WTC11 (cell line): Measurements from ENCODE around the gene TTLL13. TPM values are rescaled to one million over a fixed set of nuclear protein-coding genes. Genes with fewer than 3 reads are reported as not detected.

ENCODE experiments used
- ATAC-seq: fragments of 200-7000 bp; cut with Tn5 transposase; 2 replicates; pipeline ENCODE4 v1.10.0; 2021; ENCODE audit warnings: mild to moderate bottlenecking, moderate library complexity
- CTCF ChIA-PET: fragments of 300-600 bp; sonication (Branson Sonifier 250); formaldehyde crosslinking; loops from one replicate; lab custom pipeline; 2021; ENCODE audit warnings: antibody characterized with exemption; lab: Charles Lee
- POLR2A ChIA-PET: fragments of 350-600 bp; sonication (Branson Sonifier 250); formaldehyde crosslinking; loops from one replicate; lab custom pipeline; 2021; ENCODE audit warnings: antibody characterized with exemption; lab: Charles Lee
- DNase-seq: peaks from one replicate; pipeline ENCODE4 v3.0.0; 2021; ENCODE audit warnings: low spot score
- H3K27ac Mint-ChIP-seq: 2 replicates; pipeline ENCODE4 v1.8.0; 2021; ENCODE audit warnings: mixed read lengths
- H3K27me3 Mint-ChIP-seq: 2 replicates; pipeline ENCODE4 v1.8.0; 2021; ENCODE audit warnings: low read depth, mild to moderate bottlenecking, moderate library complexity, mixed read lengths
- H3K36me3 Mint-ChIP-seq: 2 replicates; pipeline ENCODE4 v1.8.0; 2021; ENCODE audit warnings: mixed read lengths
- H3K4me1 Mint-ChIP-seq: 2 replicates; pipeline ENCODE4 v1.8.0; 2022; ENCODE audit warnings: mixed read lengths
- H3K4me3 Mint-ChIP-seq: 2 replicates; pipeline ENCODE4 v1.8.0; 2021; ENCODE audit warnings: mild to moderate bottlenecking, moderate library complexity, mixed read lengths
- H3K9me3 Mint-ChIP-seq: 2 replicates; pipeline ENCODE4 v1.8.0; 2021; ENCODE audit warnings: mixed read lengths
- ATF1 ChIP-seq: sonication (generic); formaldehyde crosslinking; IDR thresholded peaks from 2 replicates; pipeline ENCODE4 v1.8.1; 2023; ENCODE audit warnings: mild to moderate bottlenecking, moderate library complexity, missing genetic modification reagents
- FOXK1 ChIP-seq: sonication (generic); formaldehyde crosslinking; IDR thresholded peaks from 2 replicates; pipeline ENCODE4 v1.8.0; 2022; ENCODE audit warnings: mild to moderate bottlenecking, moderate library complexity, missing genetic modification reagents
- FOXP1 ChIP-seq: sonication (generic); formaldehyde crosslinking; IDR thresholded peaks from 2 replicates; pipeline ENCODE4 v1.8.0; 2022; ENCODE audit warnings: missing genetic modification reagents, mild to moderate bottlenecking, moderate library complexity, borderline replicate concordance
- GABPB1 ChIP-seq: sonication (generic); formaldehyde crosslinking; IDR thresholded peaks from 2 replicates; pipeline ENCODE4 v1.8.1; 2023; ENCODE audit warnings: mild to moderate bottlenecking, missing genetic modification reagents
- IRF2 ChIP-seq: sonication (generic); formaldehyde crosslinking; IDR thresholded peaks from 2 replicates; pipeline ENCODE4 v1.8.0; 2022; ENCODE audit warnings: low read depth, missing genetic modification reagents, borderline replicate concordance
- JAZF1 ChIP-seq: fragments of 250-450 bp; sonication (Bioruptor Pico); IDR thresholded peaks from 2 replicates; pipeline ENCODE4 v1.9.0; 2021; ENCODE audit warnings: moderate library complexity, mild to moderate bottlenecking, inconsistent platforms
- NFE2L1 ChIP-seq: sonication (generic); formaldehyde crosslinking; IDR thresholded peaks from 2 replicates; pipeline ENCODE4 v1.8.1; 2023; ENCODE audit warnings: missing genetic modification reagents
- OVOL2 ChIP-seq: fragments of 250-450 bp; sonication (Bioruptor Pico); IDR thresholded peaks from 2 replicates; pipeline ENCODE4 v1.9.0; 2021; ENCODE audit warnings: mild to moderate bottlenecking, borderline replicate concordance
- PRRX2 ChIP-seq: fragments of 250-450 bp; sonication (Bioruptor Pico); IDR thresholded peaks from 2 replicates; pipeline ENCODE4 v1.8.0; 2021; ENCODE audit warnings: mild to moderate bottlenecking
- SP1 ChIP-seq: sonication (generic); formaldehyde crosslinking; conservative IDR thresholded peaks from 2 replicates; pipeline ENCODE4 v1.8.1; 2022; ENCODE audit warnings: missing genetic modification reagents
- TCF7 ChIP-seq: sonication (generic); formaldehyde crosslinking; IDR thresholded peaks from 2 replicates; pipeline ENCODE4 v1.8.0; 2022; ENCODE audit warnings: mild to moderate bottlenecking, low read depth, missing genetic modification reagents, moderate library complexity
- ZNF219 ChIP-seq: sonication (generic); formaldehyde crosslinking; IDR thresholded peaks from 2 replicates; pipeline ENCODE4 v1.8.0; 2023; ENCODE audit warnings: missing genetic modification reagents, mild to moderate bottlenecking, borderline replicate concordance
- ZNF232 ChIP-seq: sonication (generic); formaldehyde crosslinking; IDR thresholded peaks from 2 replicates; pipeline ENCODE4 v1.8.0; 2022; ENCODE audit warnings: mild to moderate bottlenecking, missing genetic modification reagents
- total RNA-seq: library from RNA; stranded (reverse); gene quantifications from 3 replicates; pipeline ENCODE4 v1.2.3, GENCODE V29; 2021
- TF ChIP-seq, protein P1 (sequence below): sonication (generic); formaldehyde crosslinking; IDR thresholded peaks from 2 replicates; pipeline ENCODE4 v1.8.0; 2022; ENCODE audit warnings: missing genetic modification reagents
- TF ChIP-seq, protein P2 (sequence below): sonication (generic); formaldehyde crosslinking; IDR thresholded peaks from 2 replicates; pipeline ENCODE4 v1.8.0; 2023; ENCODE audit warnings: mild to moderate bottlenecking, missing genetic modification reagents

TTLL13 gene
- total RNA-seq, 1 experiment from 2014 or later: 0.48 TPM

DNA sequence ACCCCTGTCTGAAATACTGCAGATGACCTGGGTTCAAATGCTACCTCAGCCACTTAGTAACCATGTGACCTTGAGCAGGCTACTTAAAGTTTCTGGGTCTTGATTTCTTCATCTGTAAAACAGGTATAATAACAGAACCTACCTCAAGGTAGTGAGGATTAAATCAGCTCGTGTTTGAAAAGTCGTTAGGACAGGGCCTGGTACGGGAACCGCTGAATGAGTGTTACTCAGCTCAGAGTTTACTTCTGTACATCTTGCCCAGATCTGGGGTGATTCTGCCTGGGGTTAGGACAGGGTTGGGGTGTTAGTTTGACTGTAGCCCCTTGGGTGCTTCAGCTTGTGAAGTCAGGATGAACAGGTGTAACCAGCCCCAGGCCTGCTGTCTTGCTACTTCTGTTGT, 46.4 kb upstream of the TTLL13 start:
- Mint-ChIP-seq H3K36me3 (peaks cover 8% of the 10 kb centered on the region; the same call in 1 of the 2 replicates), H3K4me3 (peak overlapping the region; percentile 73), H3K27ac (no peak overlapping the region), H3K27me3 (no peaks in the 10 kb centered on the region; the same call in 1 of the 2 replicates), H3K4me1 (peaks cover 20% of the 10 kb centered on the region), H3K9me3 (no peaks in the 10 kb centered on the region)
- no peak for TF ChIP-seq ATF1 (CRISPR knock-in tag)
- TF ChIP-seq FOXP1 (CRISPR knock-in tag): no peak
- no peak for TF ChIP-seq IRF2 (CRISPR knock-in tag)
- TF ChIP-seq TCF7: no peak
- TF ChIP-seq, protein P1, sequence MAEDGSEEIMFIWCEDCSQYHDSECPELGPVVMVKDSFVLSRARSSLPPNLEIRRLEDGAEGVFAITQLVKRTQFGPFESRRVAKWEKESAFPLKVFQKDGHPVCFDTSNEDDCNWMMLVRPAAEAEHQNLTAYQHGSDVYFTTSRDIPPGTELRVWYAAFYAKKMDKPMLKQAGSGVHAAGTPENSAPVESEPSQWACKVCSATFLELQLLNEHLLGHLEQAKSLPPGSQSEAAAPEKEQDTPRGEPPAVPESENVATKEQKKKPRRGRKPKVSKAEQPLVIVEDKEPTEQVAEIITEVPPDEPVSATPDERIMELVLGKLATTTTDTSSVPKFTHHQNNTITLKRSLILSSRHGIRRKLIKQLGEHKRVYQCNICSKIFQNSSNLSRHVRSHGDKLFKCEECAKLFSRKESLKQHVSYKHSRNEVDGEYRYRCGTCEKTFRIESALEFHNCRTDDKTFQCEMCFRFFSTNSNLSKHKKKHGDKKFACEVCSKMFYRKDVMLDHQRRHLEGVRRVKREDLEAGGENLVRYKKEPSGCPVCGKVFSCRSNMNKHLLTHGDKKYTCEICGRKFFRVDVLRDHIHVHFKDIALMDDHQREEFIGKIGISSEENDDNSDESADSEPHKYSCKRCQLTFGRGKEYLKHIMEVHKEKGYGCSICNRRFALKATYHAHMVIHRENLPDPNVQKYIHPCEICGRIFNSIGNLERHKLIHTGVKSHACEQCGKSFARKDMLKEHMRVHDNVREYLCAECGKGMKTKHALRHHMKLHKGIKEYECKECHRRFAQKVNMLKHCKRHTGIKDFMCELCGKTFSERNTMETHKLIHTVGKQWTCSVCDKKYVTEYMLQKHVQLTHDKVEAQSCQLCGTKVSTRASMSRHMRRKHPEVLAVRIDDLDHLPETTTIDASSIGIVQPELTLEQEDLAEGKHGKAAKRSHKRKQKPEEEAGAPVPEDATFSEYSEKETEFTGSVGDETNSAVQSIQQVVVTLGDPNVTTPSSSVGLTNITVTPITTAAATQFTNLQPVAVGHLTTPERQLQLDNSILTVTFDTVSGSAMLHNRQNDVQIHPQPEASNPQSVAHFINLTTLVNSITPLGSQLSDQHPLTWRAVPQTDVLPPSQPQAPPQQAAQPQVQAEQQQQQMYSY (CRISPR knock-in tag): no peak
- TF ChIP-seq SP1 (CRISPR knock-in tag): no peak
- no peak for TF ChIP-seq GABPB1 (CRISPR knock-in tag)
- TF ChIP-seq FOXK1 (CRISPR knock-in tag): no peak
- ATAC-seq: no peak
- no peak for DNase-seq
- POLR2A ChIA-PET: interaction anchor here (0.7 to 0.9 kb wide), 2 partner anchors 10 to 31 kb away, joined by 3 read pairs; partner anchors contain the start of genes CIB1 and GDPGP1
- CTCF ChIA-PET: interaction anchor here (0.6 to 5.1 kb wide), 7 partner anchors 12 to 60 kb away, joined by 3 to 62 read pairs (median 22); partner anchors contain the start of genes CIB1 and GDPGP1

DNA sequence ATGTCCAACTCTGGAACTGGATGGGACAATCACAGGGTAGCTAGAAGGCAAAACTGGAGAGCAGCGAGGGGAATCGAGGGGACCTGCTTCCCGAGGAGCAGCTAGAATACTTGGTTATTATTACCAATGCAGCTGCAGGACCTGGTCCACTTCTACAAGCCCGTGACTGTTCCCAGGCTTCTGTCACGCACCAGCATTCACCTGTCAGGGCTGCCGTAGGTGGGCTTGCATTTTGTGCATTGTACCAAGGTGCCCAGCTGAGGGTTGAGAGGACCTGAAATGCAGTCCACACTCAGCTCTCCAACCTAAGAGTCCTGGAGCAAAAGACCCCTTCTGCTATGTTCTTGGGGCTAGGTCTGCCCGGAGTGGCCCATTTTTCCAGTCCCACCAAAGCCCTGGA, 45.9 kb upstream of the TTLL13 start:
- POLR2A ChIA-PET: no interaction called here
- TF ChIP-seq PRRX2 (no peak), ZNF232 (no peak), ATF1 (CRISPR knock-in tag) (no peak)
- TF ChIP-seq, protein P2, sequence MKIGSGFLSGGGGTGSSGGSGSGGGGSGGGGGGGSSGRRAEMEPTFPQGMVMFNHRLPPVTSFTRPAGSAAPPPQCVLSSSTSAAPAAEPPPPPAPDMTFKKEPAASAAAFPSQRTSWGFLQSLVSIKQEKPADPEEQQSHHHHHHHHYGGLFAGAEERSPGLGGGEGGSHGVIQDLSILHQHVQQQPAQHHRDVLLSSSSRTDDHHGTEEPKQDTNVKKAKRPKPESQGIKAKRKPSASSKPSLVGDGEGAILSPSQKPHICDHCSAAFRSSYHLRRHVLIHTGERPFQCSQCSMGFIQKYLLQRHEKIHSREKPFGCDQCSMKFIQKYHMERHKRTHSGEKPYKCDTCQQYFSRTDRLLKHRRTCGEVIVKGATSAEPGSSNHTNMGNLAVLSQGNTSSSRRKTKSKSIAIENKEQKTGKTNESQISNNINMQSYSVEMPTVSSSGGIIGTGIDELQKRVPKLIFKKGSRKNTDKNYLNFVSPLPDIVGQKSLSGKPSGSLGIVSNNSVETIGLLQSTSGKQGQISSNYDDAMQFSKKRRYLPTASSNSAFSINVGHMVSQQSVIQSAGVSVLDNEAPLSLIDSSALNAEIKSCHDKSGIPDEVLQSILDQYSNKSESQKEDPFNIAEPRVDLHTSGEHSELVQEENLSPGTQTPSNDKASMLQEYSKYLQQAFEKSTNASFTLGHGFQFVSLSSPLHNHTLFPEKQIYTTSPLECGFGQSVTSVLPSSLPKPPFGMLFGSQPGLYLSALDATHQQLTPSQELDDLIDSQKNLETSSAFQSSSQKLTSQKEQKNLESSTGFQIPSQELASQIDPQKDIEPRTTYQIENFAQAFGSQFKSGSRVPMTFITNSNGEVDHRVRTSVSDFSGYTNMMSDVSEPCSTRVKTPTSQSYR (CRISPR knock-in tag): no peak
- TF ChIP-seq, all 79 proteins: peak for 0
- Mint-ChIP-seq H3K27me3 (no peaks in the 10 kb centered on the region; the same call in 1 of the 2 replicates), H3K9me3 (no peaks in the 10 kb centered on the region), H3K27ac (no peak overlapping the region), H3K4me1 (peaks cover 20% of the 10 kb centered on the region), H3K4me3 (no peak overlapping the region; the same call in 1 of the 2 replicates), H3K36me3 (peaks cover 8% of the 10 kb centered on the region; the same call in 1 of the 2 replicates)
- CTCF ChIA-PET: interaction anchor here (2.9 to 5.1 kb wide), 3 partner anchors 11 to 61 kb away, joined by 24 to 62 read pairs (median 40); no protein-coding TSS in a partner anchor
- no peak for ATAC-seq
- DNase-seq: no peak

DNA sequence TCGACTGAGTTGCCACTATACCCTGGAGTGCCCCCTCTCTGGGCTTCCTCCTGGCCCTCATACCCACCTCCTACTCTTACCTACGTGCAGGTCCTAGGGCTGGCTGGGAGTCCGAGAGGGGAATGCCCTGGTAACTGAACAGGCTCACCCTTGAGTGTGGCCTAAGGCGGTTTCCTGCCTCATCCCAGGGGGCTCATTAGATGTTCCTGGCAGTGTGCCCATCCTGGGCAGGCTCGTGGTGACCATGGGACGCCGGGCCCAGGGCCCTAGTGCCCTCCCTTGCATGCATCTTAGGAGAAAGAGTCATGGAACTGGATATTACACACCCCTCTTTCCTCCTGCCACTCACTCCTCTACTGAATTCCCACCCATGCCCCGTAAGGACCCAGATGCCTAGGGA, 45.4 kb upstream of the TTLL13 start:
- no peak for ATAC-seq
- DNase-seq: no peak
- peaks cover 20% of the 10 kb centered on the region for H3K4me1 Mint-ChIP-seq
- H3K36me3 Mint-ChIP-seq: peaks cover 10% of the 10 kb centered on the region; the same call in 1 of the 2 replicates
- ChIA-PET POLR2A (no interaction called here), CTCF (interaction anchor here (0.6 to 5.1 kb wide), 5 partner anchors 11 to 47 kb away, joined by 3 to 62 read pairs (median 4); no protein-coding TSS in a partner anchor)
- H3K9me3 Mint-ChIP-seq: no peaks in the 10 kb centered on the region
- H3K27ac Mint-ChIP-seq: no peak overlapping the region
- no peak overlapping the region; the same call in 1 of the 2 replicates for H3K4me3 Mint-ChIP-seq
- TF ChIP-seq TCF7 (no peak), JAZF1 (CRISPR knock-in tag) (no peak), ZNF219 (CRISPR knock-in tag) (no peak), OVOL2 (CRISPR knock-in tag) (no peak), NFE2L1 (CRISPR knock-in tag) (no peak)
- no peaks in the 10 kb centered on the region; the same call in 1 of the 2 replicates for H3K27me3 Mint-ChIP-seq
